Muscle of leg (tissue), 9 donors: Measurements from ENCODE around the gene RAD1. TPM values are rescaled to one million over a fixed set of nuclear protein-coding genes. Genes with fewer than 3 reads are reported as not detected.

Source experiments
- polyA plus RNA-seq, 8 donors: library from polyadenylated mRNA; unstranded; fragments of 120-200 nt; gene quantifications; one replicate each; pipeline versions ENCODE4 v1.2.1 to v1.2.3, GENCODE V29; 2013; ENCODE audit warnings: inconsistent platforms in 1 of 8, low replicate concordance in 1 of 8; ENCODE audit not compliant: insufficient read length in 8 of 8, insufficient read depth in 1 of 8
- total RNA-seq: library from RNA; stranded (reverse); fragments of 120-200 nt; gene quantifications from one replicate; pipeline ENCODE4 v1.2.4, GENCODE V29; 2013

Gene RAD1
- total and polyA plus RNA-seq, 9 donors = 17.4 to 25.1 (median 20.5) TPM

Other genes starting within 250 kb of the RAD1 start
- gene TTC23L, start 76.3 kb downstream of the RAD1 start, total RNA-seq = 0.13 TPM
- gene TTC23L, start 76.3 kb downstream of the RAD1 start, polyA plus RNA-seq = under 1 TPM; 0.12 to 0.68 (median 0.23) TPM
- 33.6 TPM for gene BRIX1, start 207 bp upstream of the RAD1 start, total RNA-seq
- 10 to 100 TPM; 29.8 to 39.8 (median 32.8) TPM for gene BRIX1, start 207 bp upstream of the RAD1 start, polyA plus RNA-seq
- 24.8 TPM for gene DNAJC21, start 14.1 kb upstream of the RAD1 start, total RNA-seq
- 10 to 100 TPM; 40.5 to 56.6 (median 50.1) TPM for gene DNAJC21, start 14.1 kb upstream of the RAD1 start, polyA plus RNA-seq
- 0.04 TPM for gene AGXT2, start 132.4 kb upstream of the RAD1 start, total RNA-seq
- gene AGXT2, start 132.4 kb upstream of the RAD1 start, polyA plus RNA-seq = 1 to 10 TPM in 1 of 8 donors, under 1 TPM in 2, not detected in 5; 0.13 to 3.0 (median 0.33) TPM